HG02759 (cell line): Measurements from ENCODE around the gene IGSF6.
A peak's percentile ranks its signal among the peaks of the same experiment; 100 is the strongest.
"Not testable (repeated sequence)": the region's sequence is repeated elsewhere in the genome, so short reads cannot be mapped to it uniquely, and the experiment has no call there.

Source experiments
- ATAC-seq: cut with Tn5 transposase; IDR thresholded peaks from one replicate; pipeline ENCODE4 v1.9.1; 2021; ENCODE audit warnings: mild to moderate bottlenecking, moderate library complexity; ENCODE audit not compliant: unreplicated experiment

The IGSF6 gene

DNA sequence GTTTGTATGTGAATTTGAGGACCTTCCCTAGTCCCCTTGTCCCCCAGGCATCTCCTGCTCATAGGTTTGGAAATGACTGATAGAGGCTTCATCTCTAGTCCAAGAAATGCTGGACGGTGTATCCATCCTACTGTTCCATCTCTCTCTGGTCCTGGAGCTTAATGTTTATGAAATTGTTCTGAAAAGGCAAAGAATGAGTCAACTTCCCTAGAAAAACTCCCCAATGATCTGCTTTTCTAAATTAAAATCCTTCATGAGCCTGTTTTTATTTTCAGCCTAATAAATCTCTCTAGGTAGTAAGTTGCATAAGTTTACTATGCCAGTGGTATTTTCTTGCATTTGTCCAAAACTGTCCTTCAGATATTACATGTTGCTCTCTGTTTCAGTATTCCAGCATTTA is 2.1 kb upstream of the IGSF6 start:
- ATAC-seq = no peak

DNA sequence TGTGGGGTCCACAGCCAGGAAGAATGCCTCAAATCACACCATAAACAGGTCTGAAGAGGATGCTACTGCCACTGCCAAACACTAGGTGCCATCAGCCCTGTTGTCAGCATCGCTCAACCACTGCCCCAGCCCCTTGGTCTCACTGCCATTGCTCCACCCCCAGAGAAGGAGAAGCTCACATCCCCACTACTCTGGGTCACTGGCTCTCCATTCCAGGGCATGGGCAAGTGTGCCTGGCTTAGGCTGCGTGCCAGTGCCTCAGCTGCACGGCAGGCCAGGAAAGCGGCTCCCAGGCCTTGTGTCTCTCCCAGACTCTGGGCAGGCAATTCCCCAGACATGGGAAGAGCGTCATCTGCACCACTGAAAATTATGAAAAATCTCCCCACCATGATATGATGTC is 1.2 kb upstream of the IGSF6 start:
- ATAC-seq = no peak

DNA sequence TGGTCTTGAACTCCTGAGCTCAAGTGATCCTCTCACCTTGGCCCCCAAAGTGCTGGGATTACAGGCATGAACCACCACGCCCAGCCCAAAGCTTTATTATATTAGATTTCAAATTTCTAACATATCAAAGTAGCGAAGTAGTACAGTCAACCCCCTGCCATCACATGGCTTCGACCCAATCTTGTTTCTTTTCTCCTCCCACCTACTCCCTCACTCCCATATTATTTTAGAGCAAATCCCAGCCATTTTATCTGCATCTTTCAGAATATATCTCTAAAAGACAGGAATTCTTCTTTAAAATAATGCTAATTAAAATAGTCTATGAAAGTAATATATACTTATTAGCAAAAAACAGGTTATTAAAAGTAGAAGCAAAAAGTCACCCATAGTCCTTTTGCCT is 893 bp downstream of the IGSF6 start:
- no peak for ATAC-seq

DNA sequence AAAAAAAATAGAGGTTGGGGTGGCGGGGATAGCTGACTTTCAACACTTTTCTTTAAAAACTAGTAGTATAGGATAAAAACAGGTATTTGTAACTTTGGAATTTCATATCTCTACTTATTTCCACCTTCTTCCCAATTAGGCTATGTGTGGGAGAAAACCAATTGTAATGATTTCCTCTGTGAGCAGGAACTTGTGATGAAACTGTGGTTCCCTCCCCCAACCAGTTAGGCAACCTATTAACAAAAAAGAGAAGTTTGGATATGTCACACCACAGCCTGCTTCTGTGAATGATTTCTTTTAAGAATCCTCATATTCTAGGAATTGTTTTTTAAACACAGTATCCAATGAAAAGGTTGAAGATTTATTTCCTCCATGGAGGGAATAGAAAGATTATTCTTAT is 1.9 kb downstream of the IGSF6 start:
- ATAC-seq = no peak

DNA sequence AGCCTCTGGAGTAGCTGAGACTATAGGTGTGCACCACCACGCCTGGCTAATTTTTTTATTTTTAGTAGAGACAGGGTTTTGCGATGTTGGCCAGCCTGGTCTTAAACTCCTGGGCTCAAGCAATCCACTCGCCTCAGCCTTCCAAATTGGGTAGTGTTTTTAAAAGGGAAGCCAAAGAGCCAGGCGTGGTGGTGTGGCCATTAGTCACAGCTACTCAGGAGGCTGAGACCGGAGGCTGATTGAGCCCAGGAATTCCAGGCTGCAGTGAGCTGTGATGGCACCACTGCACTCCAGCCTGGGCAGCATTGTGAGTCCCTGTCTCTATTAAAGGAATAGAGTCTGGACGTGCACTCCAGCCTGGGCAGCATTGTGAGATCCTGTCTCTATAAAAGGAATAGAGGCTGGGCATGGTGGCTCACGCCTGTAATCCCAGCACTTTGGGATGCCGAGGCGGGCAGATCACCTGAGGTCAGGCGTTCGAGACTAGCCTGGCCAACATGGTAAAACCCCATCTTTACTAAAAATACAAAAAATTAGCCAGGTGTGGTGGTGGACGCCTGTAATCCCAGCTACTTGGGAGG is 2.5 kb downstream of the IGSF6 start:
- ATAC-seq = not testable (repeated sequence)

DNA sequence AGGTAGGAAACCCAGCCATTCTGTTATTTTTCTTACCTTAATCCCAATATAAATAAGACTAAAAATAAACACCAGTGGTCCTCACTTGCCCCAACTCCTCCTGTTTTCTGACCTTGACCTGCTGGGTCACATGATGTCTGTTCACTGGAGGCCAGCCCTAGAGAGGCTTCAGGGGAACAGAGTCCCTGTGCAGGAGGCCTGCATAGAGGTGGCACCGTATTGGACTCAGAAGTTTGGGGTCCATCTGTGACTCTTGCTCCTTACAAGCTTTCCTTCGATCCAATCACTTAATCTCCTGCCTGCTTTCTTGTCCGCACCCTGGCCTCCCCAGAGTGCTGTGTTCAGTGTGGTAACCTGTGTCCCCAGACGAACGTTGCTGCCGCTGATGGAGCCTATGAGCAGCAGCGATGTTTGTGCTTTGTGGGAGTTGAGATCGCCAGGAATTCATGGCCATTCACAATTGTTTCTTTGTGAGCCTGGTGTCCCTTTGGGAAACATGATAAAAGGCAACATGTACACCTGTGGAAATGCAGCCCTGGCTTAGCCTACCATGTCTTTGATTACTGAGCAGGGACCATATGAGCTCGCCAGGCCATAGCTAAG is 4.7 kb downstream of the IGSF6 start:
- peak; percentile 4 for ATAC-seq

DNA sequence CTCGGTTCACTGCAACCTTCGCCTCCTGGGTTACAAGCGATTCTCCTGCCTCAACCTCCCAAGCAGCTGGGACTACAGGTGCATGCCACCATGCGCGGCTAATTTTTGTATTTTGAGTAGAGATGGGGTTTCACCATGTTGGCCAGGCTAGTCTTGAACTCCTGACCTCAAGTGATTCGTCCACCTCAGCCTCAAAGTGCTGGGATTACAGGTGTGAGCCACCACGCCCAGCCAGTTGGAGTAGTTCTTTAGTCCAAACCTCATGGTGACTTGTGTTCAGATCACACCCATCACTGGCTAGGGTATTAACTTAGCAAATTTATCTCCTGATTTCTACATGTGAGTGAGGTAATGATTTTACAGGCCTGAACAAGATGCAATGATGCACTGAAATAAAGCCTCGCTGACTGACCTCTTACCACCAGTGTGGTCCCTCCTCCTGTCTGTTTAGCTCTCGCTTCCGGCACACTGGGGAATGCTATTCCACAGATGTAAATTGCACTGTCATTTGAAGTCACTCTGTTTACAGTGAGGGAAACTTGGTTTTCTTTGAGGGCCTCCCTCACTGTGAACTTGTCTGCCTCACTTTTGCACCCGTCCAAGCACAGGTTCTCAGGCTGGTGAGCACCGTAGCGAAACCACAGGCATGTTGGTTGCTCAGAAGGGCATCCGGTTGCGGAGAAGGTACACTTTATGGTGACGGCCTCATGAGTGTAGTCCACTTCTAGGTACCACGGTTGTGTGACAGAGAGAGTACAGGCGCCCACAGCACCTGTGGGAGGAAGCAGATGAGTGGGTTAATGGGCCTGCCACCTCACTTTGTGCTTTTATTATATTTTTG is 5.5 kb downstream of the IGSF6 start:
- peak; percentile 90 for ATAC-seq

DNA sequence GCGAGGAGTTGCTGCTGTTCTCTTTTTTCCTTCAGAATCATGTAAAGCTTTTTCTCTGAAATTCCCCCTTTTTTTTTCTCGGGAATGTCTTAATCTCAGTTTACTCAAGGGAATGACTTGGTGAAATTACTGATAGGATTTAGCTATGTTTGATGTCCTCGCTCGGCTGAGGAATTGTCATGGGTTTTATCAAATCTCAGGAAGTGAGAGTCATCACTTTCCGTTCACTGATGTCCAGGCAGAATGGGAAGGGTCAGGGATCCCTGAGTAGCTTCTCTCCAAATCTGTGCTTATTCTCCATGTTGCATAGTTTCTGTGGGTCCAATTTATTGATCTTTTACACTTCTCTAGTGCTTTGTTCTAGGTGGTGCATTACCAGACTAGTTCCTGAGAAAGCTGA is 6.3 kb downstream of the IGSF6 start:
- no peak for ATAC-seq

DNA sequence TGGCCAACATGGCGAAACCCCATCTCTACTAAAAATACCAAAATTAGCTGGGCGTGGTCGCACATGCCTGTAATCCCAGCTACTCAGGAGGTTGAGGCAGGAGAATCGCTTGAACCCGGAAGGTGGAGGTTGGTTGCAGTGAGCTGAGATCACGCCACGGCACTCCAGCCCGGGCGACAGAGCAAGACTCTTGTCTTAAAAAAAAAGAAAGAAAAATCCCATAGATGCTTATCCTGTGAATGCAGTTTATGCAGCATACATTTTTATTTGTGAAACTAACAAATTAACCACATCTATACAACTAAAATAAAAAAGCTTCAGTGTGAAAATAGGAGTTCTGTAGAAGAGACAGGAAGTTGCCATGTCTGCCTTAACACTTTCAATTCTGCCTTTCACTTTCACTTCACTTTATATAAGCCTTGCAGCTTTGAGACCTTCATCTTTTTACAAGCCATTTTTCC is 7.1 kb downstream of the IGSF6 start:
- peak; percentile 35 for ATAC-seq

DNA sequence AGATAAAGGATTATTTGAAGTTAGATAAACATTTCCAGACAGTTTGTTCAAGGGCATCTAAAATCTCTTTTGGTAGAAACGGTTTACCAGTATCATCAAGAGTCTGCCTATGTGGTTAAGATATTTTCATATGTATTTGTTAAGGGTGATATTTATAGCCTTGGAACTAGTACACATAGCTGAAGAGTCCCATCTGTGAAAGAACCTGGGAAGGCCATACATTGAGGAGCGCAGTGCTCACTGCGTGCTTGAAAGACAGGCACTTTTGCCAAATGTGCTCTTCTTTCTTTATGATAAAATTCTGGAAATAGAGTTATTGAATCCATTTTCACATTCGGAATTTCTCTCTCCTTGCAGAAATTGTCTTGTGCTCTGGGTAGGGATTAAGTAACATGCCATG is 7.7 kb downstream of the IGSF6 start:
- ATAC-seq = no peak

DNA sequence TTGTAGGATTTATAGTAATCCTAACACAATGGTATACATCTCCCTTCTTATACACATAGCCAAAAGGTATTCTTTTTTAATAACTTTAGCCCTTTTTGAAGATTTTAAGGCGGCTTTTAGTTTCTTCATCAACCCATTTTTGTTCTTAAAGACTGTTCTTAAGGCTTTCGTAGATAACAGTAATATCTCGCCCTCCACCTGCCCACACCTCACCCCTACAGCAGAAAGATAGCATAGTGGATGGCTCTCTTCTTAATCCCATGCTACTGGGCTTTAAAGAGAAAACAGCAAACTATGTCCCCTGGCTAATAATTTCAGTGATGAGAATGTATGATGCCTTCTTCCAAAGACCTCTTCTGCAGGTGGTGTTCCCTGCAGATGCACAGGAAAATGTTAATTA is 8.6 kb downstream of the IGSF6 start:
- ATAC-seq = no peak

DNA sequence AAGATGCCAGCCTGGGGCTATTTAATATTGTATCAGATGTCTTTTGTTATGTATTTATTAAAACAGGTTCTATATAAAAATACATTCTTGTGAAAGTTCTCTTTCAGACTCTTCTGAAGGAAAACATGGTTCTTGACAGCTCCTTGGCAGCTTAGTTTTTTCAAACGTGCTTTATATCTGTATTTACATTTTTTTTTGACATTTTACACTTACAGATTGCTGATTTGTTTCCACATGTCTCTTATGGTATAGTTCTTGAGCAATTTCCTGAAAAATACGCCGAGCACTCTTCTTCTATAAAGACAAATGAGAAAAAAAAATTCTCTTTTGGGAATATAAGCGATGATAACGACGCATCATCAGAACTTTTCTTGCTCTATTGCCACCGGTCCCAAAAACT is 9.5 kb downstream of the IGSF6 start:
- no peak for ATAC-seq

DNA sequence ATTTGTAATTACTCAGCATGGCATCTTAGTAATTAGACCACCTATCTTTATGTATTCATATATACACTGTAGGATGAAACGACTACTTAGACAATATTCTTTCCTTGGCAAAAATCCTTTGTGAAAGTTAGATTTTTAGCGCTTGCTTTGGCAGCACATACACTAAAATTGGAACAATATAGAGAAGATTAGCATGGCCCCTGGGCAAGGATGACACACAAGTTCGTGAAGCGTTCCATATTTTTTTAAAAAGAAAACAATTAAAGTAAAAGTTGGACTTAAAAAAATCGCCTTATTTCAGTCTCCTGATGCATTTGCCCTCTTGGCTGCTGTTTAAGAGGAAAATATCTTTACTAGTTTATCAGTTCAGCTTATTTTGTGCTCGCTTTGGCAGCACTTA is 10.5 kb downstream of the IGSF6 start:
- ATAC-seq = no peak

DNA sequence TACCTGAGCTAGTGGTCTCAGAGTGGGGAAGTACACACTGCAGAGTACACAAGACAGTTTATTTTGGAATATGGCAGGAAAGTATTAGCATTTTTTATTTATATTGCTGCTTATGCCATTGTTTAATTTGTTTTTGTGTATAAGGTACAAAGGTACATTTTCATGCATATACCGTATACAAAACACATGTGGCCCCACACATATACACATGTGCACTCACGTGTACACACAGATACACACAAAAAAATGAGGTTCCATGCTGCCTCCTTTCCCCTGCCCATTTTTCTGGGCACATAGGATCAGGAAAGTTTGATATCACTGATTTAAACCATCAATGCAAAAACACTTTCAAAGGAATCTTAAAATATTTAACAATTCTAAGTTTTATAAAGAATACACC is 12.9 kb downstream of the IGSF6 start:
- no peak for ATAC-seq

DNA sequence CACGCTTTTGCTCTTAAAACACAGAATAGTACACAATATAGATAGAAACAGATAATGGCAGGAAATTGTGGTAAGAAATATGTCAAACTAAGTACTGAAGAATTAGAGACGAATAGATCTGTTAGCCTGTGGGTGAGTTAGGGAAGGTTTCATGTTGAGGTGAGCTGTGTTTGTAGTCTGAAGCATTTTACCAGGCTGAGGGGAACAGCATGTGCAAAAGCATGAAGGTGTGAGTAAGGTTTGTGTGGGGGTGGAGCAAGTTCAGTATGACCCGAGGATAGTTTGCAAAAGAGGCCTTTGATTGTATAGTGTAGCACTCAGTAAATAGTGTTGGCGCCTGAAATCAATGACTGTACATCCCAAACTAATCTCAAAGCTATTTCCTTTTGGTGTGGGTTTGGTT is 13.8 kb downstream of the IGSF6 start:
- no peak for ATAC-seq

DNA sequence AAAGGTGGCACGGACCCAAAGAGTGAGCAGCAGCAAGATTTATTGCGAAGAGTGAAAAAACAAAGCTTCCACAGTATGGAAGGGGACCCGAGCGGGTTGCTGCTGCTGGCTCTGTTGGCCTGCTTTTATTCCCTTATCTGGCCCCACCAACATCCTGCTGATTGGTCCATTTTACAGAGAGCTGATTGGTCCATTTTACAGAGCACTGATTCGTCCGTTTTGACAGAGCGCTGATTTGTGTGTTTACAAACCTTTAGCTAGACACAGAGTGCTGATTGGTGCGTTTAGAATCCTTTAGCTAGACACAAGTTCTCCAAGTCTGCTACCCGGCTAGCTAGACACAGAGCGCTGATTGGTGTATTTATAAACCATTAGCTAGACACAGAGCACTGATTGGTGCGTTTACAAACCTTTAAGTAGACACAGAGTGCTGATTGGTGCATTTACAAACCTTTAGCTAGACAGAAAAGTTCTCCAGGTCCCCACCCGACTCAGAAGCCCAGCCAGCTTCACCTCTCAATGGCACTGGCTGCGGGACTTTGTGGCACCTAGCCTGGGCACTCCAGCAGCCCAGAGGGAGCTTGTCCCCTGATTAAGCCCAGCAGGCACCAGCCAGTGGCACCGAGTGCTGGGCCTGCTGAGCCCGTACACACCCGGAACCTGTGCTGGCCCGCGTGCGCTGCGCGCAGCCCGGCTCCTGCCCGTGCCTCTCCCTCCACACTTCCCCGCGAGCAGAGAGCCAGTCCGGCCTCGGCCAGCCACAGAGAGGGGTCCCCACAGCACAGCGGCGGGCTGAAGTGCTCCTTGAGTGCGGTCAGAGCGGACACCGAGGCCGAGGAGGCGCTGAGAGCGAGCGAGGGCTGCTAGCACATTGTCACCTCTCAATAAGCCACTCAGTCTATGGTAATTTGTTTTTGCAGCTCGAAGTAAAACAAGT is 15.1 kb downstream of the IGSF6 start:
- no peak for ATAC-seq

DNA sequence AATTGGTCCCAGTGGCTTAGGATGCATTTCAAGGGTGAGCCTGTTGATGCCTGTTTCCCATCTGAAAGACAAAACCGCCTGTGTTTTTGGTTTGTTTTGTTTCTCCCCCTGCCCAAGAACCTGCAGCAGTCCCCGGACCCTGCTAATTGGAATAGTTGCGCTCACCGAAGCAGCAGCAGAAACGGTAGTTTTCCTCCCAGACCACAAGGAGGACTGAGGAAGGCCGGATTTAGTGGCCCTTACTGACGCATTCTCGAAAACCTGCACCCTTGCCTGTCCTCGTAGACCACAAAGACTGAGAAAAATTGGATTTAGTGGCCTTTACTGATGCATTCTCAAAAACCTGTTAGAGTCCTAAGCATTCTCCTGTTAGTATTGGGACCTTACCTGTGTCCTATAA is 16.7 kb downstream of the IGSF6 start:
- ATAC-seq = not testable (repeated sequence)

DNA sequence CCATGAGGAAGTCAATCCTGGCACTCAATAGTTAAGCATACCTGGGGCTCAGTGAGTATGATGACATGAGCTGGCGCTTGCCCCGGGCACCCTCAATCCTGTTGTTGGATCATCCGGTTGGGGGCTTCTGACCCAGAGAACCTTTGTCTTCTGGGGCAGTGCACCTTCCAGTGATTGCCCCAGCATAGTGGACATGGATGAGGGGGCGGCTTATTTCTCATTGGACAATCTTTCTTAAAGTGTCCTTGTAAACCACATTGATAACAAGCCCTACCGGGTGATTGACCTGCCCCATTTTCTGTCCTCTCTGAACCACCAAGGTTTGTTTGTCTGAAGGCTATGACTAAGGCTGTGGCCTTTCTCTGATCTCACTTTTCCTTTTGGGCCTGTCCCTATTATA is 18.2 kb downstream of the IGSF6 start:
- no peak for ATAC-seq

DNA sequence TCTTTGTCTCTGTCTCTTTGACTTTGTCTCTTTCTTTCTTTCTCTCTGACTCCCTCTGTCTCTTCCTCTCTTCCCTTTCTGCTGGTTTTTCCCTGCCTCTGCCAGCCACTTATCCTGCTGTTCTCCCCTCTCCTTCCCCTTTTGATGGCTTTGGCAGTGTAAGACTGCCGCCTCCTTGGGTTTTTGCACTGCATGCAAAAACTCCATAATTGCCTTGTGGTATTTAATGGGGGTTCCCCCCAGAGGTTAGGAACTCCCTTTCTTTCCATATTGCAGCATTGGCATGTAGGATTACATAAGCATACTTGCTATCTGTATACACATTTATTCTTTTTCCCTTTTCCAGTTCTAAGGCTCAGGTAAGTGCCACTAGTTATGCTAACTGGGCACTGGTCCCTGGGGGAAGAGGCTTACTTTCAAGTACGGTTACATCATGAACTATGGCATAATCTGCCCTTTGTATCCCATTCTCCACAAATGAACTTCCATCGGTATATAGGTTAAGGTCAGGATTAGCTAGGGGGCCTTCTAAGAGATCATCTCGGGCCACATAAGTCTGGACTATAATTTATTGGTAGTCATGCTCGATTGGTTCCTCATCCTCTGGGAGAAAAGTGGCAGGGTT is 20.3 kb downstream of the IGSF6 start:
- ATAC-seq = not testable (repeated sequence)

DNA sequence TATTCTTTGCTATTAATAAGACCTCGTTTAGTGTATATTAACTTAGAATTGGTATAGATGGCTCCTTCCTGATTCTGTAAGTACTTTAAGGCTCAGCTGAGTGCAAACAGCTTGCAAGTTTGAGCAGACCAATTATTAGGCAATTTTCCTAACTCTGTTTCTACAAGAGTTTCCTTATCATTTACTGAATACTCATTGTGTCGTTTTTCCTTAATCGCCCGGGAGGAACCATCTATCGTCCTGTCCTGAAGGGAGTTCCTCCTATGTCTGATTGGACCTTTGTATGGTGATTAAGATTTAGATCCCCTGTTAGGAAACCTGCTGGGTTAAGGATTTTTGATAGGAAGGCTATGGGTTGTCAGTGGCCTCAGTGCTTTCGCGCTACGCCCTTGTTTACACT is 21.0 kb downstream of the IGSF6 start:
- not testable (repeated sequence) for ATAC-seq

DNA sequence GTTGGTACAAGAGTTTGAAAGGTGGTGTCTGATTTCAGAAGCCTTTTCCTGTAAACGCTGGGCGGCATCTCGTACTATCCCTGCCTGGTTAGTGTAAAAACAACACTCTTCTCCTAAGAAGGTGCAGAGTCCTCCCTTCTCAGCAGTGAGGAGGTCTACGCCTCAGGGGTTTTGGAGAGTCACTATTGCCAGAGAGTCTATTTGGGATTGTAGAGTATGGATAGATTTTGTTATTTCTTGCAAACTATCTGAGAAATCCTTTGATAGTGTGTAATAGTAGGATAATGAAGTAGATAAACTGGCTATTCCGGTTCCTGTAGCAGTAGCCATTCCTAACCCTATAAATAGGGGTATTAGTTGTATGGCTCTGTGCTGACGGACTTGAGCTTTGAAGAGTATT is 21.5 kb downstream of the IGSF6 start:
- not testable (repeated sequence) for ATAC-seq
